DND-41 (cell line): ENCODE measurements around the gene TOE1.

Experiments
- EZH2 ChIP-seq: IDR thresholded peaks from 3 replicates; pipeline ENCODE4 v1.6.1; 2012; ENCODE audit warnings: borderline replicate concordance, low read depth, mild to moderate bottlenecking, moderate library complexity, low read length, inconsistent platforms; ENCODE audit not compliant: severe bottlenecking
- TF ChIP-seq, protein P1 (sequence below): IDR thresholded peaks from 2 replicates; pipeline ENCODE4 v1.5.1; 2012; ENCODE audit warnings: borderline replicate concordance, low read length, moderate library complexity, mild to moderate bottlenecking; ENCODE audit not compliant: poor library complexity, severe bottlenecking; ENCODE audit errors: extremely low read depth

DNA sequence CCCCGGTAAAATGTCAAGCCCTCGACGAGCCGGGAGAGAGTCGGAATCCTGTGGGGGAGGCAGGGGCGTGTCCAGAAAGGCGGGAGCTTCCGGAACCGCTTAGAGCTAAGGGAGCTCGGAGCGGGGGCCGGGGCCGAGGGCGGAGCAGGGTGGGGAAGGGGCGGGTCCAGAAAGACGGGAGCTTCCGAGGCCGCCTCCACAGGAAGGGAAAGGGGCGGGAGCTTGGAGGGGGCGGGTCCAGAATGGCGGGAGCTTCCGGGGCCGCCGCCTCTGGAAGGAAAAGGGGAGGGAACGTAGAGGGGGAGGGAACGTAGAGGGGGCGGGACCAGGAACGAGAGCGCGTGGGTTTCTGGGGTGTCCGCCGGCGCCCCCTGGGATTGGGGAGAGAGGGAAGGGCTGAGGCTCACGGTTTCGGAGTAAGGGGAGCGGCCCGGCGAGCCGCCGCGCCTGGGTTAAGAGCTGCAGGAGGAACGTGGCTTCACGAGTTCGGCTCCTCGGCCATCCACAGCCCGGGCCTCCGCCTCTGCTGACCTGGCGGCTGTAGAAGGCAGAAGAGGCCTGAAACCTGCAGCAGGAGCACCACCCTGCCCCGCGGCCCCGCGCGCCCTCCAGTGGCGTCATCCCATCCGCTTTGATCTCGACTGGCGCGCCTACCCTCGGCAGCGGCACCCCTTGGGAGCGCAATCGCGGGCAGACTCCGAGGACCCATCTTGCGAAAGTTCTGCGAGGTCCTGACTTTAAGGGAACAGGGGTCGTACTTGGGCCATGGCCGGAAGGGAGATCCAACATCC is 36.3 kb upstream of the TOE1 start:
- TF ChIP-seq, protein P1, sequence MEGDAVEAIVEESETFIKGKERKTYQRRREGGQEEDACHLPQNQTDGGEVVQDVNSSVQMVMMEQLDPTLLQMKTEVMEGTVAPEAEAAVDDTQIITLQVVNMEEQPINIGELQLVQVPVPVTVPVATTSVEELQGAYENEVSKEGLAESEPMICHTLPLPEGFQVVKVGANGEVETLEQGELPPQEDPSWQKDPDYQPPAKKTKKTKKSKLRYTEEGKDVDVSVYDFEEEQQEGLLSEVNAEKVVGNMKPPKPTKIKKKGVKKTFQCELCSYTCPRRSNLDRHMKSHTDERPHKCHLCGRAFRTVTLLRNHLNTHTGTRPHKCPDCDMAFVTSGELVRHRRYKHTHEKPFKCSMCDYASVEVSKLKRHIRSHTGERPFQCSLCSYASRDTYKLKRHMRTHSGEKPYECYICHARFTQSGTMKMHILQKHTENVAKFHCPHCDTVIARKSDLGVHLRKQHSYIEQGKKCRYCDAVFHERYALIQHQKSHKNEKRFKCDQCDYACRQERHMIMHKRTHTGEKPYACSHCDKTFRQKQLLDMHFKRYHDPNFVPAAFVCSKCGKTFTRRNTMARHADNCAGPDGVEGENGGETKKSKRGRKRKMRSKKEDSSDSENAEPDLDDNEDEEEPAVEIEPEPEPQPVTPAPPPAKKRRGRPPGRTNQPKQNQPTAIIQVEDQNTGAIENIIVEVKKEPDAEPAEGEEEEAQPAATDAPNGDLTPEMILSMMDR = peak; percentile 82
- TF ChIP-seq EZH2 = no peak
